Vagina (tissue), 2 donors: ENCODE measurements around the gene MRPS15.

ENCODE experiments used
- CTCF ChIP-seq, 3 experiments: fragments of 450-650 bp in 2 of 3; fragments of 200-600 bp in 1 of 3; sonication (generic) in 1 of 3; IDR thresholded peaks; one replicate each; pipeline ENCODE4 v1.5.1; 2017 to 2019; ENCODE audit warnings: antibody characterized with exemption in 3 of 3, mild to moderate bottlenecking in 2 of 3, moderate library complexity in 2 of 3
- POLR2A ChIP-seq, 2 donors: fragments of 450-650 bp; IDR thresholded peaks; one replicate each; pipeline ENCODE4 v1.6.1; 2017; ENCODE audit warnings: antibody characterized with exemption in 2 of 2, mild to moderate bottlenecking in 2 of 2, moderate library complexity in 2 of 2
- POLR2AphosphoS5 ChIP-seq, 2 donors: sonication (generic); formaldehyde crosslinking; IDR thresholded peaks; one replicate each; pipeline ENCODE4 v1.9.0; 2017; ENCODE audit warnings: antibody characterized with exemption in 2 of 2, mild to moderate bottlenecking in 2 of 2, low read depth in 1 of 2; ENCODE audit not compliant: insufficient read depth in 1 of 2

GRCh38 chr1:36510418-36510817 lies 46.2 kb upstream of the MRPS15 start:
- TF ChIP-seq CTCF (IDR thresholded peaks at IDR 0.05) = no peak
- no peak for TF ChIP-seq POLR2A (IDR thresholded peaks at IDR 0.05)
- no peak for TF ChIP-seq POLR2AphosphoS5 (IDR thresholded peaks at IDR 0.05; ENCODE audit: insufficient read depth in 1 of 2, low read depth in 1 of 2)
